Measurements from ENCODE around the gene PGGHG.
"Not testable (repeated sequence)": the region's sequence is repeated elsewhere in the genome, so short reads cannot be mapped to it uniquely, and the experiment has no call there.

PGGHG gene

GRCh38 chr11:268716-269145 lies 20.2 kb upstream of the PGGHG start:
- in situ Hi-C loops (cut with HindIII; ENCODE audit: low sequenced_read_pairs), result not testable (repeated sequence)

- in situ Hi-C loops (cut with HindIII; ENCODE audit: low sequenced_read_pairs), result no loop called here
Observed at GRCh38 chr11:269146-269890, 19.6 kb upstream of the PGGHG start.

- in situ Hi-C loops (cut with HindIII; ENCODE audit: low sequenced_read_pairs), result no loop called here
Observed at GRCh38 chr11:270451-271318, 18.2 kb upstream of the PGGHG start.

GRCh38 chr11:271319-271715 lies 17.6 kb upstream of the PGGHG start:
- in situ Hi-C loops (cut with HindIII; ENCODE audit: low sequenced_read_pairs), result no loop called here

GRCh38 chr11:272195-272930 lies 16.6 kb upstream of the PGGHG start:
- in situ Hi-C loops (cut with HindIII; ENCODE audit: low sequenced_read_pairs), result no loop called here

- in situ Hi-C loops (cut with HindIII; ENCODE audit: low sequenced_read_pairs), result no loop called here
Observed at GRCh38 chr11:272931-273198, 16.1 kb upstream of the PGGHG start.

GRCh38 chr11:276219-276618 lies 12.7 kb upstream of the PGGHG start:
- in situ Hi-C loops (cut with HindIII; ENCODE audit: low sequenced_read_pairs), result no loop called here

GRCh38 chr11:278001-278951 lies 10.7 kb upstream of the PGGHG start, which contains the start of gene NLRP6:
Gene NLRP6 (plus strand): TSS chr11:278407. CDS start chr11:278570, 163 bp downstream.
- in situ Hi-C loops (cut with HindIII; ENCODE audit: low sequenced_read_pairs), result no loop called here

- in situ Hi-C loops (cut with HindIII; ENCODE audit: low sequenced_read_pairs), result no loop called here
Observed at GRCh38 chr11:279040-279965, 9.6 kb upstream of the PGGHG start.

GRCh38 chr11:279966-280705 lies 8.8 kb upstream of the PGGHG start:
- in situ Hi-C loops (cut with HindIII; ENCODE audit: low sequenced_read_pairs), result no loop called here

- in situ Hi-C loops (cut with HindIII; ENCODE audit: low sequenced_read_pairs), result no loop called here
Observed at GRCh38 chr11:280706-281485, 8.0 kb upstream of the PGGHG start.

- in situ Hi-C loops (cut with HindIII; ENCODE audit: low sequenced_read_pairs), result no loop called here
Observed at GRCh38 chr11:281486-282161, 7.3 kb upstream of the PGGHG start.

- in situ Hi-C loops (cut with HindIII; ENCODE audit: low sequenced_read_pairs), result no loop called here
Observed at GRCh38 chr11:282171-282570, 6.8 kb upstream of the PGGHG start.

GRCh38 chr11:282630-283360 lies 6.1 kb upstream of the PGGHG start:
- in situ Hi-C loops (cut with HindIII; ENCODE audit: low sequenced_read_pairs), result no loop called here

- in situ Hi-C loops (cut with HindIII; ENCODE audit: low sequenced_read_pairs), result no loop called here
Observed at GRCh38 chr11:283405-284104, 5.4 kb upstream of the PGGHG start.

Measured in endothelial cell of hepatic sinusoid (primary cell).